A673 (cell line): ENCODE measurements around the gene DNAJC2. TPM values are rescaled to one million over a fixed set of nuclear protein-coding genes. Genes with fewer than 3 reads are reported as not detected.

Experiments used
- BruUV-seq: library from RNA; stranded (reverse); fragments of 400-500 nt; replicated peaks from 2 replicates; lab custom pipeline; 2021; lab: Mats Ljungman, UMichigan
- CTCF ChIA-PET: fragments of 300-600 bp; sonication (Branson Sonifier 250); formaldehyde crosslinking; loops from one replicate; lab custom pipeline; 2022; ENCODE audit warnings: antibody characterized with exemption; lab: Charles Lee
- POLR2A ChIA-PET: fragments of 300-600 bp; sonication (Branson Sonifier 250); formaldehyde crosslinking; loops from one replicate; lab custom pipeline; 2022; ENCODE audit warnings: antibody characterized with exemption; ENCODE audit not compliant: low non-redundant PET; lab: Charles Lee
- DNase-seq: peaks from one replicate; pipeline ENCODE4 v3.0.0-alpha.2; 2015; ENCODE audit warnings: low spot score
- H3K27ac ChIP-seq: fragments of 200-600 bp; sonication (generic); 2 replicates; pipeline ENCODE4 v1.5.1; 2016; ENCODE audit warnings: mixed run types, low read depth, mild to moderate bottlenecking, mixed read lengths, antibody characterized with exemption, low read length; ENCODE audit not compliant: poor library complexity, severe bottlenecking
- H3K27me3 ChIP-seq: fragments of 200-600 bp; sonication (generic); replicated peaks from 2 replicates; pipeline ENCODE4 v1.6.1; 2017; ENCODE audit warnings: mixed run types, low read depth, mild to moderate bottlenecking, mixed read lengths, antibody characterized with exemption, low read length; ENCODE audit not compliant: insufficient read depth, poor library complexity
- H3K36me3 ChIP-seq: fragments of 200-600 bp; sonication (generic); 2 replicates; pipeline ENCODE4 v1.6.1; 2016; ENCODE audit warnings: mixed run types, mild to moderate bottlenecking, mixed read lengths, antibody characterized with exemption, low read length; ENCODE audit not compliant: insufficient read depth, poor library complexity, severe bottlenecking
- H3K4me1 ChIP-seq: fragments of 200-600 bp; sonication (generic); 2 replicates; pipeline ENCODE4 v1.6.1; 2017; ENCODE audit warnings: mixed run types, mild to moderate bottlenecking, mixed read lengths, antibody characterized with exemption, low read length; ENCODE audit not compliant: insufficient read depth, poor library complexity, severe bottlenecking
- H3K4me3 ChIP-seq: fragments of 200-600 bp; sonication (generic); 2 replicates; pipeline ENCODE4 v1.5.1; 2016; ENCODE audit warnings: low read depth, mixed run types, mild to moderate bottlenecking, mixed read lengths, low read length; ENCODE audit not compliant: poor library complexity, severe bottlenecking
- H3K9me3 ChIP-seq: fragments of 200-600 bp; sonication (generic); 2 replicates; pipeline ENCODE4 v1.6.1; 2016; ENCODE audit warnings: mixed run types, low read depth, mild to moderate bottlenecking, mixed read lengths, antibody characterized with exemption, low read length; ENCODE audit not compliant: poor library complexity, severe bottlenecking
- EZH2 ChIP-seq: fragments of 200-600 bp; sonication (generic); IDR thresholded peaks from 2 replicates; pipeline ENCODE4 v1.6.1; 2017; ENCODE audit warnings: borderline replicate concordance, low read depth, mild to moderate bottlenecking, mixed read lengths, antibody characterized with exemption, low read length; ENCODE audit not compliant: poor library complexity, severe bottlenecking
- intact Hi-C: fragments of 100-400 bp; cut with micrococcal nuclease; formaldehyde crosslinking; loops from one replicate; pipeline ENCODE4 v1.10.0; 2022; ENCODE audit not compliant: unreplicated experiment
- total RNA-seq: library from RNA; stranded (reverse); gene quantifications from 2 replicates; pipeline ENCODE4 v1.2.3, GENCODE V29; 2021
- TF ChIP-seq, protein P1 (sequence below): fragments of 300-800, 200-600 bp; sonication (generic); conservative IDR thresholded peaks from 2 replicates; pipeline ENCODE4 v1.5.1; 2017; ENCODE audit warnings: low read depth, mild to moderate bottlenecking, antibody characterized with exemption, low read length, moderate library complexity, mixed read lengths

DNAJC2 gene
- total RNA-seq, 1 experiment from 2014 or later: 76.8 TPM

DNA sequence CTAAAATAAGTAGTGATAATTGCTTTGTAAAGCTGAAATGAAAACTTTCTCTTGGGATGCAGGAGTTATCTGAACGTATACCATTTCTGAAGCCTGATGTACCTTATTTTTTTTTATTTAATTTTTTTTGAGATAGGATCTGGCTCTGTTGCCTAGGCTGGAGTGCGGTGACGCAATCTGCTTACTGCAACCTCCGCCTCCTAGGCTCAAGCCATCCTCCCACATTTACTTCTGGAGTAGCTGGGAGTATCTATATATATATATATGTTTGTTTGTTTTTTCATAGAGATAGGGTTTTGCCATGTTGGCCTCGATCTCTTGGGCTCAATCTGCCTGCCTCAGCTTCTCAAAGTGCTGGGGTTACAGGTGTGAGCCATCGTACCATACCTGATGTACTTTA lies 44.9 kb downstream of the DNAJC2 start:
- ChIA-PET POLR2A (no interaction called here), CTCF (no interaction called here)
- no TSS peak for BruUV-seq
- peaks cover 57% of the 10 kb centered on the region for H3K36me3 ChIP-seq
- intact Hi-C loops: loop anchor here (5.0 kb wide), 1 partner anchor 108 kb away; no protein-coding TSS in a partner anchor
- H3K27me3 ChIP-seq: no peaks in the 10 kb centered on the region
- DNase-seq: no peak
- H3K9me3 ChIP-seq: no peaks in the 10 kb centered on the region
- H3K4me1 ChIP-seq: peaks cover 4% of the 10 kb centered on the region
- no peak overlapping the region for H3K4me3 ChIP-seq
- no peak overlapping the region for H3K27ac ChIP-seq
- TF ChIP-seq, protein P1, sequence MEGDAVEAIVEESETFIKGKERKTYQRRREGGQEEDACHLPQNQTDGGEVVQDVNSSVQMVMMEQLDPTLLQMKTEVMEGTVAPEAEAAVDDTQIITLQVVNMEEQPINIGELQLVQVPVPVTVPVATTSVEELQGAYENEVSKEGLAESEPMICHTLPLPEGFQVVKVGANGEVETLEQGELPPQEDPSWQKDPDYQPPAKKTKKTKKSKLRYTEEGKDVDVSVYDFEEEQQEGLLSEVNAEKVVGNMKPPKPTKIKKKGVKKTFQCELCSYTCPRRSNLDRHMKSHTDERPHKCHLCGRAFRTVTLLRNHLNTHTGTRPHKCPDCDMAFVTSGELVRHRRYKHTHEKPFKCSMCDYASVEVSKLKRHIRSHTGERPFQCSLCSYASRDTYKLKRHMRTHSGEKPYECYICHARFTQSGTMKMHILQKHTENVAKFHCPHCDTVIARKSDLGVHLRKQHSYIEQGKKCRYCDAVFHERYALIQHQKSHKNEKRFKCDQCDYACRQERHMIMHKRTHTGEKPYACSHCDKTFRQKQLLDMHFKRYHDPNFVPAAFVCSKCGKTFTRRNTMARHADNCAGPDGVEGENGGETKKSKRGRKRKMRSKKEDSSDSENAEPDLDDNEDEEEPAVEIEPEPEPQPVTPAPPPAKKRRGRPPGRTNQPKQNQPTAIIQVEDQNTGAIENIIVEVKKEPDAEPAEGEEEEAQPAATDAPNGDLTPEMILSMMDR: no peak
- no peak for TF ChIP-seq EZH2

DNA sequence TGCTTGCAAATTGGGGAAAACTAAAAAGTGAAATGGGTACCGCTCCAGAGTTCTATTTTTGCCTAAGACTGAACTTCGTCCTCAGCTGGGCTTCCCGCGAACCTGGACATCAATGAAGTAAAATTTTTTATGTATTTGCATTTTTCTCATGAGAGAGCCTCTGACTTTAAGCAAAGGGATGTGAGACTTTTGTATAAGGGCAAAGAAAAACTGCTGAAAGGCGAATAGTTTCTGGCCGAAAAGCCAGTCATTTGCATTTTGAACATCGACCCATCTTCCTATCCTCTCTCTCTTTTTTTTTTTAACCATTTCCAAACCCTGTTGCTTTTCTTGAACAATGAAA lies 46.8 kb downstream of the DNAJC2 start:
- no TSS peak for BruUV-seq
- H3K4me3 ChIP-seq: peak overlapping the region; percentile 94
- ChIA-PET POLR2A (no interaction called here), CTCF (no interaction called here)
- H3K4me1 ChIP-seq: peaks cover 4% of the 10 kb centered on the region
- DNase-seq: no peak
- no peaks in the 10 kb centered on the region for H3K9me3 ChIP-seq
- peak overlapping the region; percentile 78 for H3K27ac ChIP-seq
- H3K36me3 ChIP-seq: peaks cover 38% of the 10 kb centered on the region
- no peak for TF ChIP-seq EZH2
- TF ChIP-seq, protein P1: no peak
- H3K27me3 ChIP-seq: no peaks in the 10 kb centered on the region
- intact Hi-C loops: loop anchor here (5.0 kb wide), 1 partner anchor 109 kb away; no protein-coding TSS in a partner anchor

GRCh38 chr7:103296901-103297836 lies 47.4 kb downstream of the DNAJC2 start, which contains the start of gene PMPCB:
TSS of gene PMPCB (plus strand) at chr7:103297435. CDS start at chr7:103297460, 25 bp downstream.
- intact Hi-C loops: loop anchor here (5.0 kb wide), 1 partner anchor 110 kb away; no protein-coding TSS in a partner anchor
- no TSS peak for BruUV-seq
- CTCF ChIA-PET: no interaction called here
- Histone ChIP-seq H3K4me1 (peaks cover 4% of the 10 kb centered on the region), H3K36me3 (peaks cover 32% of the 10 kb centered on the region), H3K4me3 (peak within 1 kb of the TSS; percentile 94), H3K27me3 (no peaks in the 10 kb centered on the region), H3K9me3 (no peaks in the 10 kb centered on the region), H3K27ac (peak within 1 kb of the TSS; percentile 78)
- POLR2A ChIA-PET: no interaction called here
- TF ChIP-seq, protein P1: peak; percentile 90
- no peak for TF ChIP-seq EZH2
- DNase-seq: peak; percentile 94
